Gastroesophageal sphincter (tissue), 4 donors: ENCODE results near the gene SRRT. TPM values are rescaled to one million over a fixed set of nuclear protein-coding genes. Genes with fewer than 3 reads are reported as not detected.

Experiments used
- ATAC-seq: fragments of 150-250 bp; one replicate; pipeline ENCODE4 v1.9.1; 2016; ENCODE audit warnings: mild to moderate bottlenecking, moderate library complexity
- H3K27ac ChIP-seq, 4 donors: fragments of 200-600 bp; sonication (generic) in 3 of 4; 1 replicate in 3 of 4; 2 replicates in 1 of 4; pipeline ENCODE4 v1.5.1; 2016 to 2019
- H3K27me3 ChIP-seq: fragments of 200-600 bp; sonication (generic); one replicate; pipeline ENCODE4 v1.5.1; 2019
- H3K36me3 ChIP-seq, 2 donors: fragments of 200-600 bp; sonication (generic); one replicate each; pipeline ENCODE4 v1.5.1; 2019; ENCODE audit warnings: control low read depth in 1 of 2
- H3K4me1 ChIP-seq, 3 donors: fragments of 200-600 bp; sonication (generic); 1 replicate in 2 of 3; 2 replicates in 1 of 3; pipeline ENCODE4 v1.5.1; 2016 to 2019; ENCODE audit warnings: control low read depth in 2 of 3
- H3K4me3 ChIP-seq, 2 donors: fragments of 200-600 bp; sonication (generic); one replicate each; pipeline ENCODE4 v1.5.1; 2019; ENCODE audit warnings: mild to moderate bottlenecking in 1 of 2, moderate library complexity in 1 of 2
- H3K9me3 ChIP-seq, 3 donors: fragments of 200-600 bp; sonication (generic); one replicate each; pipeline ENCODE4 v1.5.1; 2017 to 2019; ENCODE audit warnings: control low read depth in 2 of 3
- EP300 ChIP-seq: sonication (generic); formaldehyde crosslinking; IDR thresholded peaks from one replicate; pipeline ENCODE4 v1.6.1; 2017; ENCODE audit warnings: antibody characterized with exemption, mild to moderate bottlenecking
- POLR2A ChIP-seq, 2 donors: fragments of 450-650 bp; IDR thresholded peaks; one replicate each; pipeline ENCODE4 v1.6.1; 2017; ENCODE audit warnings: antibody characterized with exemption in 2 of 2, mild to moderate bottlenecking in 2 of 2, moderate library complexity in 1 of 2
- POLR2AphosphoS5 ChIP-seq: sonication (generic); formaldehyde crosslinking; IDR thresholded peaks from one replicate; pipeline ENCODE4 v1.6.1; 2017; ENCODE audit warnings: antibody characterized with exemption
- WGBS, 2 donors: methylation state at CpG; one replicate each; pipeline ENCODE4 v1.1.5; 2018; ENCODE audit warnings: low coverage in 1 of 2; 5-methylcytosine and 5-hydroxymethylcytosine counted together
- total RNA-seq, 4 donors: library from RNA; depleted of rRNA; stranded (reverse); fragments of >200 nt; gene quantifications; one replicate each; pipeline ENCODE4 v1.1.0, GENCODE V29; 2016
- TF ChIP-seq, protein P1 (sequence below), 4 experiments: fragments of 200-600 bp in 2 of 4; fragments of 450-650 bp in 2 of 4; sonication (generic) in 1 of 4; IDR thresholded peaks; one replicate each; pipeline ENCODE4 v1.5.1; 2017 to 2019; ENCODE audit warnings: antibody characterized with exemption in 4 of 4, mild to moderate bottlenecking in 2 of 4, moderate library complexity in 2 of 4

Gene SRRT
- total RNA-seq, 4 donors from 2014 or later = 47.5 to 73.4 (median 57.0) TPM

DNA sequence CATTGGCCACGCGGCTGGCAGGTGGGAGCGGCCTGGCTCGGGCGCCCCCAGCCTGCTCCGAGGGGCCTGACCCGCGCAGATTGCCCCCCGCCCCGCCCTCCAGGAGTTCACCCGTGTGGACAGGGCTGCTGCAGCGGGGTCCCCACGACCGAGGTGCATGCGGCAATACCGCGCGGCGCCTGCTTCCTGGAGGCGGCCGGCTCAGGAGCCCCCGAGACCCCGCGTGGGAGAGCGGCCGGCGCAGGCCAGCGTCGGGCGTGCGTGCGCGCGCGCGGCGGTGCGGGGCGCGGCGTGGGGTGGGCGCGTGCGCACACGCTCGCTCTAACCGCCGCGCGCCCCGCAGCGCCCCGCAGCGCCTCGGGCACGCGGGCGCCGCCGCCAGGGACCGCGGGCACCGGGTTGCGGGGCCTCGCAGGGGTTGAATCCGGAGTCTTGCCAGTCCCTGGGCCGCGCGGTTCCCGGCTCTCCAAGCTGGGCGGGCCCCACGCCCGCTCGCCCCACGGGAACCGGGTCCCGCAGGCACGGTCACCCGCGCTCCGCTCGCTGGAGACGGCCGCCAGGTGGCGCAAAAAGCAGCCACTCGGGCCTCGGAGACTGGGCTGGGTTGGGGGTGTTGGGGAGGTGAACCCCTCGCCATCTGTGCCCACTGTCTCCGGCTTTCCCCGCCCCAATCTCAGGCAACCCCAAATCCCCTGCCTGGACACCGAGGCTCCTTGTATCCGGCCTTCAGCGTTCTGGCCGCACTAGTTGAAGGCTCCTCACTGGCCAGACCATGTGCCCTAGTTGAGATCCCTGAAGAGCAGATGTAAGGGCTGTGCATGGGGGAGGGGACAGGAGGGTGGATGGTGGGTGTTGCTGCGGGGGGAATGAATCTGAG lies 22.1 kb downstream of the SRRT start:
- no peak overlapping the region for H3K27ac ChIP-seq
- peaks cover 81% of the 10 kb centered on the region for H3K27me3 ChIP-seq
- no CpG with 5 or more reads among the region's 95 CpGs for WGBS, 2 donors
- H3K4me3 ChIP-seq = peak overlapping the region in 1 of 2 donors; percentile 52
- no peaks in the 10 kb centered on the region for H3K9me3 ChIP-seq
- ATAC-seq = peak; percentile 39
- peaks cover 0 to 34% (median 23%) of the 10 kb centered on the region in 3 donors for H3K4me1 ChIP-seq
- TF ChIP-seq POLR2A (IDR thresholded peaks at IDR 0.05) = no peak
- TF ChIP-seq EP300 = no peak
- TF ChIP-seq, protein P1, sequence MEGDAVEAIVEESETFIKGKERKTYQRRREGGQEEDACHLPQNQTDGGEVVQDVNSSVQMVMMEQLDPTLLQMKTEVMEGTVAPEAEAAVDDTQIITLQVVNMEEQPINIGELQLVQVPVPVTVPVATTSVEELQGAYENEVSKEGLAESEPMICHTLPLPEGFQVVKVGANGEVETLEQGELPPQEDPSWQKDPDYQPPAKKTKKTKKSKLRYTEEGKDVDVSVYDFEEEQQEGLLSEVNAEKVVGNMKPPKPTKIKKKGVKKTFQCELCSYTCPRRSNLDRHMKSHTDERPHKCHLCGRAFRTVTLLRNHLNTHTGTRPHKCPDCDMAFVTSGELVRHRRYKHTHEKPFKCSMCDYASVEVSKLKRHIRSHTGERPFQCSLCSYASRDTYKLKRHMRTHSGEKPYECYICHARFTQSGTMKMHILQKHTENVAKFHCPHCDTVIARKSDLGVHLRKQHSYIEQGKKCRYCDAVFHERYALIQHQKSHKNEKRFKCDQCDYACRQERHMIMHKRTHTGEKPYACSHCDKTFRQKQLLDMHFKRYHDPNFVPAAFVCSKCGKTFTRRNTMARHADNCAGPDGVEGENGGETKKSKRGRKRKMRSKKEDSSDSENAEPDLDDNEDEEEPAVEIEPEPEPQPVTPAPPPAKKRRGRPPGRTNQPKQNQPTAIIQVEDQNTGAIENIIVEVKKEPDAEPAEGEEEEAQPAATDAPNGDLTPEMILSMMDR (IDR thresholded peaks at IDR 0.05) = peak in 3 of 4 experiments; percentile 66 to 83 (median 77)
- no peaks in the 10 kb centered on the region for H3K36me3 ChIP-seq

DNA sequence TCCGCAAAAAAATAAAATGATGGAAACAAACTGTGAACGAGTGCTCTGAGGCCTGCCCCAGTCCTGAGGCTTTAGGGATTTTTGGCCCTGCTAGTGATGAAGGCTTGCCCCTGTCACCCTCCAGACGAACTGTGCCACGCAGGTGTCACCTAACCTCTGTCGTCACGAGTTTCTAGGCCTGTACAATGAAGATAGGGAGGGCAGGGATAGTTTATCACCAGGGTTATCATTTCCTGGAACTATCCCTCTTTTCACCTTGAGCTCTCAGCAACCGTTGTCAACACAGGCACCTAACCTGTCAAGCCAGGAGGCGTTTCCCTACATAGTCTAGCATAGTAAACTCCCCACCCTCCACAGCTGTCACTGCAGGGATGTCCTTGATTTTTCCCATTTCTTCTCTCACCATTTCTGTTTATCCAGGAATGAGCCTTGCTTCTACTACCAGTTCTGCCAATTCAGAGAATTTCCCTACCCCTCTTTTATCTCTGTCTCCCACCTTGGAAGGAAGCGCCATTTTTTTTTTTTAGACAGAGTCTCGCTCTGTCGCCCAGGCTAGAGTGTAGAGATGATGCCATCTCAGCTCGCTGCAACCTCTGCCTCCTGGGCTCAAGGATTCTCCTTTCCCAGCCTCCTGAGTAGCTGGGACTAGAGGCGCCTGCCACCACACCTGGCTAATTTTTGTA lies 23.0 kb downstream of the SRRT start:
- Histone ChIP-seq H3K9me3 (no peaks in the 10 kb centered on the region), H3K36me3 (no peaks in the 10 kb centered on the region), H3K4me3 (no peak overlapping the region), H3K27ac (no peak overlapping the region), H3K27me3 (peaks cover 90% of the 10 kb centered on the region), H3K4me1 (peaks cover 0 to 34% (median 23%) of the 10 kb centered on the region in 3 donors)
- TF ChIP-seq EP300 (no peak), POLR2AphosphoS5 (no peak), POLR2A (IDR thresholded peaks at IDR 0.05) (no peak)
- TF ChIP-seq, protein P1 (IDR thresholded peaks at IDR 0.05) = no peak
- 63% methylated on average over 10 to 13 of the region's 13 CpGs for WGBS, 2 donors
- no peak for ATAC-seq

DNA sequence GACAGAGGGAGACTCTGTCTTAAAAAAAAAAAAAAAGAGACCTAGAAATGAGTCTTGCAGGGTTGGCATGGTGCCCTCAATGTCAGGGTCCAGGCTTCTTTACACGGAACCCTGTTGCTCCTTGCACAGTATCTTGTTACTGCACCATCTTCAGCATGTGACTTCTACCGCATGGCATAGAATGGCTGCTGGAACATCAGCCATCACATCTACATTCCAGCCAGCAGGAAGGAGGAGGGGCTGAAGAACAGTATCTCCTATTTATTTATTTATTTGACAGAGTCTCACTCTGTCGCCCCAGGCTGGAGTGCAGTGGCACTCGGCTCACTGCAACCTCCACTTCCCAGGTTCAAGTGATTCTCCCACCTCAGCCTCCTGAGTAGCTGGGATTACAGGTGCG lies 24.5 kb downstream of the SRRT start:
- Histone ChIP-seq H3K9me3 (no peaks in the 10 kb centered on the region), H3K36me3 (no peaks in the 10 kb centered on the region), H3K4me3 (no peak overlapping the region), H3K27me3 (peaks cover 95% of the 10 kb centered on the region), H3K4me1 (peaks cover 0 to 32% (median 22%) of the 10 kb centered on the region in 3 donors), H3K27ac (no peak overlapping the region)
- no peak for TF ChIP-seq EP300
- no peak for TF ChIP-seq POLR2AphosphoS5
- TF ChIP-seq, protein P1 (IDR thresholded peaks at IDR 0.05) = no peak
- TF ChIP-seq POLR2A (IDR thresholded peaks at IDR 0.05) = no peak
- 91 to 100% methylated on average over 3 to 4 of the region's 5 CpGs for WGBS, 2 donors
- ATAC-seq = no peak

DNA sequence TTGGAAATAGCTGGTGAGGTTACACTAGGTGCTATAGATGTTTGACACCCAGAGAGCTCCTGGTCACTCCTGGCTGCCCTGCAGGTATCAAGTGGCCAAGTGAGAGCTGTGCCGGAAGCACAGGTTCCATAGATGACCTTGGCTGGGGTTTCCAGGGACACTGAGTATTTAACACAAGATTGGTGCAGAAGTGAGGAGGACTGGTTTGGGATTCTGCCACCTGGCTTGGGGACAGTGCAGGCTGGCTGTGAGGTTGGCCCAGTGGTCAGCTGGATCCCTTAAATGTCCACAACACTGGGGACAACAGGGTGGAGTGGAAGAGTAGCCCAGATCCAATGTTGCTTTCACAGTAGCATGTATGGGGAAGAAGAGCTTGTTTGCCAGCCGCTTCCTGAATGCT lies 26.1 kb downstream of the SRRT start:
- no peaks in the 10 kb centered on the region for H3K9me3 ChIP-seq
- 100% methylated on average over 1 of the region's 2 CpGs; no CpG with 5 or more reads in 1 of the 2 donors for WGBS, 2 donors
- TF ChIP-seq POLR2AphosphoS5 (no peak), POLR2A (IDR thresholded peaks at IDR 0.05) (no peak), EP300 (no peak)
- TF ChIP-seq, protein P1 (IDR thresholded peaks at IDR 0.05) = no peak
- no peaks in the 10 kb centered on the region for H3K36me3 ChIP-seq
- no peak overlapping the region for H3K27ac ChIP-seq
- ATAC-seq = no peak
- H3K27me3 ChIP-seq = peaks cover 83% of the 10 kb centered on the region
- H3K4me3 ChIP-seq = no peak overlapping the region
- H3K4me1 ChIP-seq = peaks cover 0 to 16% (median 7%) of the 10 kb centered on the region in 3 donors
